Neuronal stem cell (in vitro differentiated cells): ENCODE results near the gene CSNK1E.

Experiments
- DNase-seq: peaks from one replicate; pipeline ENCODE4 v3.0.0-alpha.2; 2013; ENCODE audit warnings: low spot score
- H2AFZ ChIP-seq: one replicate; pipeline ENCODE4 v1.6.1; 2013; ENCODE audit warnings: mild to moderate bottlenecking, low read length, inconsistent platforms
- H2AK5ac ChIP-seq: 2 replicates; pipeline ENCODE4 v1.6.1; 2013; ENCODE audit warnings: low read depth, mild to moderate bottlenecking, inconsistent platforms, low read length, moderate library complexity, mixed read lengths
- H2BK120ac ChIP-seq: 2 replicates; pipeline ENCODE4 v1.6.1; 2013; ENCODE audit warnings: low read depth, mild to moderate bottlenecking, inconsistent platforms, low read length, moderate library complexity, mixed read lengths
- H2BK12ac ChIP-seq: one replicate; pipeline ENCODE4 v1.6.1; 2013; ENCODE audit warnings: low read length, inconsistent platforms
- H2BK15ac ChIP-seq: 2 replicates; pipeline ENCODE4 v1.6.1; 2013; ENCODE audit warnings: mild to moderate bottlenecking, low read length, inconsistent platforms, mixed read lengths
- H2BK5ac ChIP-seq: one replicate; pipeline ENCODE4 v1.6.1; 2013; ENCODE audit warnings: inconsistent platforms, mild to moderate bottlenecking, low read length, moderate library complexity
- H3K14ac ChIP-seq: one replicate; pipeline ENCODE4 v1.6.1; 2013; ENCODE audit warnings: low read length, inconsistent platforms
- H3K18ac ChIP-seq: 2 replicates; pipeline ENCODE4 v1.6.1; 2013; ENCODE audit warnings: low read length, inconsistent platforms
- H3K23ac ChIP-seq: 2 replicates; pipeline ENCODE4 v1.6.1; 2013; ENCODE audit warnings: low read depth, mild to moderate bottlenecking, mixed read lengths, low read length, inconsistent platforms; ENCODE audit not compliant: poor library complexity
- H3K27ac ChIP-seq: replicated peaks from 3 replicates; pipeline ENCODE4 v1.5.1; 2013; ENCODE audit warnings: low read length, inconsistent platforms
- H3K27me3 ChIP-seq, 3 experiments: 2 replicates each; pipeline ENCODE4 v1.6.1; 2013; ENCODE audit warnings: low read length in 3 of 3, mild to moderate bottlenecking in 2 of 3, inconsistent platforms in 1 of 3, low read depth in 1 of 3, mixed read lengths in 1 of 3, moderate library complexity in 1 of 3; ENCODE audit not compliant: control insufficient read depth in 3 of 3, insufficient read depth in 3 of 3
- H3K36me3 ChIP-seq, 2 donors: replicated peaks in 1 of 2; 2 replicates each; pipeline ENCODE4 v1.6.1; 2013; ENCODE audit warnings: low read length in 2 of 2; ENCODE audit not compliant: control insufficient read depth in 2 of 2, insufficient read depth in 2 of 2
- H3K4ac ChIP-seq: 2 replicates; pipeline ENCODE4 v1.6.1; 2013; ENCODE audit warnings: inconsistent platforms, mild to moderate bottlenecking, low read length, moderate library complexity
- H3K4me1 ChIP-seq, 2 donors: 1 replicate in 1 of 2; 2 replicates in 1 of 2; pipeline ENCODE4 v1.6.1; 2013; ENCODE audit warnings: low read length in 2 of 2, low read depth in 1 of 2; ENCODE audit not compliant: control insufficient read depth in 2 of 2, insufficient read depth in 1 of 2
- H3K4me2 ChIP-seq: one replicate; pipeline ENCODE4 v1.6.1; 2013; ENCODE audit warnings: mild to moderate bottlenecking, low read length, inconsistent platforms; ENCODE audit not compliant: insufficient read depth, poor library complexity, severe bottlenecking
- H3K4me3 ChIP-seq, 2 donors: 2 replicates each; pipeline ENCODE4 v1.5.1; 2013; ENCODE audit warnings: low read length in 2 of 2, mild to moderate bottlenecking in 2 of 2, inconsistent platforms in 1 of 2, moderate library complexity in 1 of 2
- H3K79me1 ChIP-seq: one replicate; pipeline ENCODE4 v1.6.1; 2013; ENCODE audit warnings: low read depth, mild to moderate bottlenecking, inconsistent platforms, low read length, moderate library complexity
- H3K9ac ChIP-seq: one replicate; pipeline ENCODE4 v1.6.1; 2013; ENCODE audit warnings: mild to moderate bottlenecking, low read depth, low read length, inconsistent platforms; ENCODE audit not compliant: poor library complexity
- H3K9me3 ChIP-seq, 2 donors: replicated peaks in 1 of 2; 2 replicates each; pipeline versions ENCODE3 to v1.6.1; 2013; ENCODE audit warnings: low read length in 2 of 2, mild to moderate bottlenecking in 2 of 2, inconsistent platforms in 1 of 2, low read depth in 1 of 2, mixed read lengths in 1 of 2, moderate library complexity in 1 of 2; ENCODE audit not compliant: control insufficient read depth in 2 of 2, insufficient read depth in 1 of 2
- H4K8ac ChIP-seq: one replicate; pipeline ENCODE4 v1.6.1; 2013; ENCODE audit warnings: low read depth, mild to moderate bottlenecking, inconsistent platforms, low read length, moderate library complexity
- H4K91ac ChIP-seq: one replicate; pipeline ENCODE4 v1.6.1; 2013; ENCODE audit warnings: low read length, low read depth, mild to moderate bottlenecking, inconsistent platforms; ENCODE audit not compliant: poor library complexity
- WGBS, 2 donors: extraction: QIAGEN DNeasy Blood & Tissue Kit; methylation state at CpG; one replicate each; pipeline ENCODE4 v1.1.7; 2013; ENCODE audit warnings: missing lambda C conversion rate in 2 of 2, mixed read lengths in 1 of 2; ENCODE audit not compliant: insufficient read length in 2 of 2, insufficient replicate concordance in 1 of 2; ENCODE audit errors: extremely low coverage in 2 of 2; 5-methylcytosine and 5-hydroxymethylcytosine counted together

The CSNK1E gene

GRCh38 chr22:38304526-38304925 lies 12.7 kb downstream of the CSNK1E start:
- no peak overlapping the region for H4K91ac ChIP-seq
- peaks cover 53 to 95% of the 10 kb centered on the region in 2 donors for H3K36me3 ChIP-seq
- no peak overlapping the region for H3K18ac ChIP-seq
- H3K4me1 ChIP-seq: peaks cover 0 to 3% of the 10 kb centered on the region in 2 donors
- H4K8ac ChIP-seq: no peak overlapping the region
- H3K4me3 ChIP-seq: no peak overlapping the region
- no peak overlapping the region for H3K27ac ChIP-seq
- peaks cover 0 to 2% of the 10 kb centered on the region in 2 donors for H3K9me3 ChIP-seq
- no peak overlapping the region for H3K14ac ChIP-seq
- DNase-seq: no peak
- H3K23ac ChIP-seq: no peak overlapping the region
- no peak overlapping the region for H2AFZ ChIP-seq
- H3K9ac ChIP-seq: no peak overlapping the region
- H2AK5ac ChIP-seq: no peak overlapping the region
- H2BK120ac ChIP-seq: no peak overlapping the region
- peaks cover 22% of the 10 kb centered on the region for H3K79me1 ChIP-seq
- WGBS, 2 donors: no CpG with 5 or more reads among the region's 13 CpGs
- H2BK12ac ChIP-seq: no peak overlapping the region
- no peak overlapping the region for H2BK5ac ChIP-seq
- H3K4me2 ChIP-seq: no peak overlapping the region
- no peaks in the 10 kb centered on the region for H3K27me3 ChIP-seq
- H3K4ac ChIP-seq: no peak overlapping the region
- no peak overlapping the region for H2BK15ac ChIP-seq

GRCh38 chr22:38303974-38304373 lies 13.3 kb downstream of the CSNK1E start:
- H4K8ac ChIP-seq: no peak overlapping the region
- H3K36me3 ChIP-seq: peaks cover 55 to 96% of the 10 kb centered on the region in 2 donors
- no peak overlapping the region for H3K4me2 ChIP-seq
- no peak overlapping the region for H2BK15ac ChIP-seq
- no peak overlapping the region for H3K4ac ChIP-seq
- H3K79me1 ChIP-seq: peaks cover 23% of the 10 kb centered on the region
- no peak overlapping the region for H3K14ac ChIP-seq
- no CpG with 5 or more reads among the region's 5 CpGs for WGBS, 2 donors
- no peak overlapping the region for H2BK5ac ChIP-seq
- no peak overlapping the region for H2AFZ ChIP-seq
- H3K27ac ChIP-seq: no peak overlapping the region
- H3K9me3 ChIP-seq: peaks cover 0 to 2% of the 10 kb centered on the region in 2 donors
- H3K4me1 ChIP-seq: peaks cover 0 to 3% of the 10 kb centered on the region in 2 donors
- no peak overlapping the region for H3K9ac ChIP-seq
- no peak overlapping the region for H4K91ac ChIP-seq
- H2BK120ac ChIP-seq: no peak overlapping the region
- H3K18ac ChIP-seq: no peak overlapping the region
- no peaks in the 10 kb centered on the region for H3K27me3 ChIP-seq
- DNase-seq: no peak
- no peak overlapping the region for H2BK12ac ChIP-seq
- no peak overlapping the region for H3K23ac ChIP-seq
- no peak overlapping the region for H3K4me3 ChIP-seq
- no peak overlapping the region for H2AK5ac ChIP-seq

GRCh38 chr22:38302906-38303305 lies 14.3 kb downstream of the CSNK1E start:
- Histone ChIP-seq H2AFZ (no peak overlapping the region), H3K4me2 (no peak overlapping the region), H3K4me3 (no peak overlapping the region)

GRCh38 chr22:38300946-38301345 lies 16.3 kb downstream of the CSNK1E start:
- H3K18ac ChIP-seq: no peak overlapping the region
- WGBS, 2 donors: no CpG with 5 or more reads among the region's 3 CpGs

More at GRCh38 chr22:38302906-38303305, 14.3 kb downstream of the CSNK1E start:
- DNase-seq: no peak
- H3K4me1 ChIP-seq: no peaks in the 10 kb centered on the region
- H3K79me1 ChIP-seq: peaks cover 18% of the 10 kb centered on the region
- no peak overlapping the region for H2BK120ac ChIP-seq
- H4K91ac ChIP-seq: no peak overlapping the region
- no peak overlapping the region for H3K18ac ChIP-seq
- no peak overlapping the region for H3K23ac ChIP-seq
- no peak overlapping the region for H3K14ac ChIP-seq
- no peak overlapping the region for H2BK12ac ChIP-seq
- no peak overlapping the region for H2BK5ac ChIP-seq
- no peak overlapping the region for H4K8ac ChIP-seq
- peaks cover 56 to 96% of the 10 kb centered on the region in 2 donors for H3K36me3 ChIP-seq
- no peak overlapping the region for H3K9ac ChIP-seq
- H3K27ac ChIP-seq: no peak overlapping the region
- no peaks in the 10 kb centered on the region for H3K9me3 ChIP-seq
- H2AK5ac ChIP-seq: no peak overlapping the region
- no peak overlapping the region for H2BK15ac ChIP-seq
- no peak overlapping the region for H3K4ac ChIP-seq
- no CpG with 5 or more reads among the region's 19 CpGs for WGBS, 2 donors
- H3K27me3 ChIP-seq: no peaks in the 10 kb centered on the region

More at GRCh38 chr22:38300946-38301345, 16.3 kb downstream of the CSNK1E start:
- Histone ChIP-seq H3K4me2 (no peak overlapping the region), H4K91ac (no peak overlapping the region), H3K27me3 (no peaks in the 10 kb centered on the region), H2AK5ac (no peak overlapping the region), H3K9ac (no peak overlapping the region), H3K36me3 (peaks cover 74 to 99% of the 10 kb centered on the region in 2 donors), H3K4ac (no peak overlapping the region), H2BK12ac (no peak overlapping the region), H3K4me3 (no peak overlapping the region), H2BK5ac (no peak overlapping the region), H3K23ac (no peak overlapping the region), H3K4me1 (no peaks in the 10 kb centered on the region), H3K14ac (no peak overlapping the region), H4K8ac (no peak overlapping the region), H3K79me1 (peaks cover 25% of the 10 kb centered on the region), H2AFZ (no peak overlapping the region), H3K27ac (no peak overlapping the region), H2BK15ac (no peak overlapping the region), H3K9me3 (no peaks in the 10 kb centered on the region), H2BK120ac (no peak overlapping the region)
- no peak for DNase-seq
